Lung microvascular endothelial cell (primary cell): Measurements from ENCODE around the gene AZU1. TPM values are rescaled to one million over a fixed set of nuclear protein-coding genes. Genes with fewer than 3 reads are reported as not detected.
A peak's percentile ranks its signal among the peaks of the same experiment; 100 is the strongest.

ENCODE experiments used
- DNase-seq, 2 donors: peaks; one replicate each; pipeline versions ENCODE4 v3.0.0 to v3.0.0-alpha.2; 2010; ENCODE audit warnings: low read depth in 2 of 2
- total RNA-seq: library from RNA; depleted of rRNA; stranded (reverse); fragments of >200 nt; gene quantifications from 2 replicates; pipeline ENCODE4 v1.2.1, GENCODE V29; 2014

AZU1 gene
- total RNA-seq, 1 donor from 2014 or later, result not detected

- DNase-seq, result no peak
Observed at GRCh38 chr19:854549-854948, 26.9 kb downstream of the AZU1 start.

- no peak for DNase-seq
Observed at GRCh38 chr19:855142-855541, 27.5 kb downstream of the AZU1 start.

- no peak for DNase-seq
Observed at GRCh38 chr19:855566-856120, 28.0 kb downstream of the AZU1 start.

- DNase-seq, result no peak
Observed at GRCh38 chr19:858284-858683, 30.6 kb downstream of the AZU1 start.

- DNase-seq, result no peak
Observed at GRCh38 chr19:858868-859843, 31.5 kb downstream of the AZU1 start, which contains the start of gene CFD. Gene CFD, plus strand, starts transcription at chr19:859664. Its CDS starts 26 bp downstream, at chr19:859690.

- no peak for DNase-seq
Observed at GRCh38 chr19:861141-861755, 33.6 kb downstream of the AZU1 start.

- DNase-seq, result peak; percentile 51 to 54
Observed at GRCh38 chr19:861756-862580, 34.3 kb downstream of the AZU1 start.

- peak; percentile 62 to 68 for DNase-seq
Observed at GRCh38 chr19:862581-863314, 35.1 kb downstream of the AZU1 start.

- no peak for DNase-seq
Observed at GRCh38 chr19:863315-863620, 35.6 kb downstream of the AZU1 start.

GRCh38 chr19:866769-867300 is 39.2 kb downstream of the AZU1 start:
- no peak for DNase-seq

- DNase-seq, result no peak
Observed at GRCh38 chr19:867301-867793, 39.7 kb downstream of the AZU1 start.

GRCh38 chr19:867855-868457 is 40.3 kb downstream of the AZU1 start:
- DNase-seq, result no peak

- no peak for DNase-seq
Observed at GRCh38 chr19:868458-869244, 41.0 kb downstream of the AZU1 start.

GRCh38 chr19:869245-870177 is 41.9 kb downstream of the AZU1 start:
- peak; percentile 90 for DNase-seq

GRCh38 chr19:870314-870713 is 42.7 kb downstream of the AZU1 start:
- no peak for DNase-seq

GRCh38 chr19:870963-871401 is 43.3 kb downstream of the AZU1 start:
- peak in 1 of 2 donors; percentile 32 for DNase-seq

GRCh38 chr19:871446-872265 is 44.0 kb downstream of the AZU1 start:
- peak in 1 of 2 donors; percentile 32 for DNase-seq
